Progenitor cell of endocrine pancreas (in vitro differentiated cells): ENCODE data around the gene TAX1BP1. TPM values are rescaled to one million over a fixed set of nuclear protein-coding genes. Genes with fewer than 3 reads are reported as not detected.

Experiments used
- DNase-seq: peaks from one replicate; pipeline ENCODE4 v3.0.0; 2021; ENCODE audit warnings: low spot score; ENCODE audit not compliant: unreplicated experiment
- H3K27ac Mint-ChIP-seq: 2 replicates; pipeline ENCODE4 v1.8.0; 2021; ENCODE audit warnings: mild to moderate bottlenecking, moderate library complexity, mixed read lengths
- H3K27me3 Mint-ChIP-seq: 2 replicates; pipeline ENCODE4 v1.8.0; 2021; ENCODE audit warnings: mixed read lengths
- H3K36me3 Mint-ChIP-seq: 2 replicates; pipeline ENCODE4 v1.8.0; 2022; ENCODE audit warnings: mixed read lengths; ENCODE audit not compliant: insufficient read depth
- H3K4me1 Mint-ChIP-seq: 2 replicates; pipeline ENCODE4 v1.8.0; 2021; ENCODE audit warnings: low read depth, mixed read lengths
- H3K4me3 Mint-ChIP-seq: 2 replicates; pipeline ENCODE4 v1.8.0; 2021; ENCODE audit warnings: low read depth, mild to moderate bottlenecking, moderate library complexity, mixed read lengths
- H3K9me3 Mint-ChIP-seq: 2 replicates; pipeline ENCODE4 v1.8.0; 2021; ENCODE audit warnings: low read depth, mixed read lengths
- long read RNA-seq: library from polyadenylated mRNA; unstranded; transcript quantifications from one replicate; pipeline ENCODE4 v2.0.0, GENCODE V29; 2020
- total RNA-seq: library from RNA; stranded (reverse); gene quantifications from 2 replicates; pipeline ENCODE4 v1.2.1, GENCODE V29; 2021
- TF ChIP-seq, protein P1 (sequence below): fragments of 200-600 bp; sonication (generic); IDR thresholded peaks from one replicate; pipeline ENCODE4 v1.5.0; 2021; ENCODE audit warnings: antibody characterized with exemption, mild to moderate bottlenecking; ENCODE audit not compliant: unreplicated experiment

Gene TAX1BP1
- 98.1 and 101 TPM in 2 replicates for total RNA-seq
- long read RNA-seq, transcript TAX1BP1-202 (17 exons, 2,892 nt) = minor isoform, 23 of 239 reads
- long read RNA-seq, transcript TAX1BP1-201 (17 exons, 2,478 nt) = major isoform, 58 of 239 reads
- long read RNA-seq, partial matches to known transcripts = 129 of 239 reads
- long read RNA-seq, other reads (novel, unspliced or antisense) = 29 of 239 reads

DNA sequence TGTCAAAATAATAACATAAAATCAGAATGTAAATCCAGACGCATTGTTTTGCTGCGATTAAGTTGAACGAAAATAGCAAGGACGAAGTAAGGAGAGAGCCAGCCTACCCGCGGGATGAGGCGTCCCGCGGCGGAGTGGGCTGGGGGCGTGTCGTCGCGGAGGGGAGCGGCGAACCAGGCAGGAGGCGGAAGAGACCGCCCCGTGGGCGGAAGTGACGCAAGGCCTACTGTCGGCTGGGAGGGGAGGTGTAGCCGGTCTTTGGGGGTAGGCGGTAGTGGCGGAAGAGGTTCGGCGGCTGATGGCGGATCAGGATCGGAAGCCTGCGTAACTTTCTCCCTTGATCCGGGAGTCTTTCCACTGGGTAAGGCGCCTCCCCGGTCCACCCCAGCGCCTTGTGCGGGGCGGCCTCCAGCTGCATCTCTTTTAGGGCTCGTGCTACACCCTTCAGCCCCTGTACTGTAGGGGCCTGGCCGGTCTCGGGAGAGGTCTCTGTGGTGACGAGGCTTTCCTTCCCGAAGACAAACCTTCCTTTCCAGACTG, at the start of gene TAX1BP1:
Gene TAX1BP1, plus strand, starts transcription at position 254 of the 540 bp plus-strand sequence. CDS start 8,363 bp downstream, outside the sequence.
- Mint-ChIP-seq H3K4me1 (peaks cover 45% of the 10 kb centered on the region), H3K9me3 (no peaks in the 10 kb centered on the region), H3K27ac (peak within 1 kb of the TSS; percentile 99), H3K27me3 (no peaks in the 10 kb centered on the region), H3K4me3 (peak within 1 kb of the TSS; percentile 94), H3K36me3 (no peaks in the 10 kb centered on the region)
- peak; percentile 82 for DNase-seq
- TF ChIP-seq, protein P1, sequence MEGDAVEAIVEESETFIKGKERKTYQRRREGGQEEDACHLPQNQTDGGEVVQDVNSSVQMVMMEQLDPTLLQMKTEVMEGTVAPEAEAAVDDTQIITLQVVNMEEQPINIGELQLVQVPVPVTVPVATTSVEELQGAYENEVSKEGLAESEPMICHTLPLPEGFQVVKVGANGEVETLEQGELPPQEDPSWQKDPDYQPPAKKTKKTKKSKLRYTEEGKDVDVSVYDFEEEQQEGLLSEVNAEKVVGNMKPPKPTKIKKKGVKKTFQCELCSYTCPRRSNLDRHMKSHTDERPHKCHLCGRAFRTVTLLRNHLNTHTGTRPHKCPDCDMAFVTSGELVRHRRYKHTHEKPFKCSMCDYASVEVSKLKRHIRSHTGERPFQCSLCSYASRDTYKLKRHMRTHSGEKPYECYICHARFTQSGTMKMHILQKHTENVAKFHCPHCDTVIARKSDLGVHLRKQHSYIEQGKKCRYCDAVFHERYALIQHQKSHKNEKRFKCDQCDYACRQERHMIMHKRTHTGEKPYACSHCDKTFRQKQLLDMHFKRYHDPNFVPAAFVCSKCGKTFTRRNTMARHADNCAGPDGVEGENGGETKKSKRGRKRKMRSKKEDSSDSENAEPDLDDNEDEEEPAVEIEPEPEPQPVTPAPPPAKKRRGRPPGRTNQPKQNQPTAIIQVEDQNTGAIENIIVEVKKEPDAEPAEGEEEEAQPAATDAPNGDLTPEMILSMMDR = no peak

DNA sequence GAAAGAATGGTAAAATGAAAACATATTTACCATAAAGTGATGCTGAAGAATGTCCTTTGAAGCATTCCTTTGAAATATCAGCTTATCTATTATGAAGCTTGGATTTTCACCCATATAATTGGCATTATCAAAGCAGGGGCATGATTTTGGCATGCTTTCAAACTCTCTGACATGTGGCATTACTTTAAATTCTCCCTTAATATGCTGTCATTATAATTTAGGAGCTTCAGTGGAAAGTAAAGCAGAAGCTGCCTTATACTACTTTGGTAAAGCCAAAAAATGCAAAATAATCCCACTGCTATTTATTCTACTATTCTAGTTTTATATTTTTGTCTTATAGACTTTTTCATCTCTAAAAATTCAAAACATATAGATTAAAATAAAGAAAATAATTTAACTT, 49.3 kb upstream of the TAX1BP1 start:
- peaks cover 3% of the 10 kb centered on the region for H3K27me3 Mint-ChIP-seq
- TF ChIP-seq, protein P1 = no peak

DNA sequence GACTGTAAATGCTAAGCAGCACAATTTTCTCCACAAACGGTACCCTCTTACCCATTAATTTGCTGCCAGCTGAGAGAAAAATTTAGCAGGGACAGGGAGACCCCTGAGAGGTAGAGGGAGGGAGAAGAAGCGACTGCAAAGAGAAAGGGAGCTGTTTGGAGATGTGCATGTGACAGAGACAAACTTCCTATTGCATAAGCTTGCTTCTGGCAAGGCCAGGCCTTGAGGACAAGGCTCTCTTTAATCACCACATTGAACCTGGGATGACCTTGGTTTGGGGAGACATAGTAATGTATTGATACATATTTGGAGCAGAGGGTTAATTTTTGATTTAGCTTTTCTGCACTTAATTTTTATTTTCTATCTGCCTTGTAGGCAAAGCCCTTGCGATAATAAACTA, 46.2 kb upstream of the TAX1BP1 start:
- Mint-ChIP-seq H3K36me3 (no peaks in the 10 kb centered on the region), H3K27ac (no peak overlapping the region), H3K4me1 (peaks cover 6% of the 10 kb centered on the region), H3K27me3 (peaks cover 3% of the 10 kb centered on the region), H3K4me3 (no peak overlapping the region), H3K9me3 (no peaks in the 10 kb centered on the region)
- no peak for DNase-seq
- TF ChIP-seq, protein P1 = no peak

More for the DNA sequence above, 49.3 kb upstream of the TAX1BP1 start:
- H3K9me3 Mint-ChIP-seq = no peaks in the 10 kb centered on the region
- peaks cover 6% of the 10 kb centered on the region for H3K4me1 Mint-ChIP-seq
- H3K36me3 Mint-ChIP-seq = no peaks in the 10 kb centered on the region
- DNase-seq = no peak
- no peak overlapping the region for H3K4me3 Mint-ChIP-seq
- no peak overlapping the region for H3K27ac Mint-ChIP-seq

DNA sequence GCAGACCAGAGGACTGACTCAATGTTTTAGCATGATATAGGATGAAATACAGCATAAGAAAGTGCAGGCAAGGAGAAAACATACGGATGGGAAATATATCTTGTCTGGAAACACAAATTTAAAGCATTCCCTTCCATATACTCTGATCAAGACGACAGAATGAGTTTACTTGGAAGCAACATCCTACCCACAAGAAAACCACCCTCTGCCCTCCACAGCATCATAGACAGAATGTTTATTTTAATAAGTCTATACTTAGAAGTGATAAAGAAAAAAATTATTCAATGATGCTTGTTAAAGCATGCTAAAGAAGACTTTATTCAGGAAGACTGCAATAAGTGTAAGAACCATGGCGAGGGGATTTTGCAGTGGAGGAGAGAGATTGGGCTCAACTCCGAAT, 44.9 kb upstream of the TAX1BP1 start:
- DNase-seq = no peak
- H3K9me3 Mint-ChIP-seq = no peaks in the 10 kb centered on the region
- TF ChIP-seq, protein P1 = no peak
- H3K4me3 Mint-ChIP-seq = no peak overlapping the region
- peaks cover 3% of the 10 kb centered on the region for H3K27me3 Mint-ChIP-seq
- no peak overlapping the region for H3K27ac Mint-ChIP-seq
- peaks cover 6% of the 10 kb centered on the region for H3K4me1 Mint-ChIP-seq
- H3K36me3 Mint-ChIP-seq = no peaks in the 10 kb centered on the region

DNA sequence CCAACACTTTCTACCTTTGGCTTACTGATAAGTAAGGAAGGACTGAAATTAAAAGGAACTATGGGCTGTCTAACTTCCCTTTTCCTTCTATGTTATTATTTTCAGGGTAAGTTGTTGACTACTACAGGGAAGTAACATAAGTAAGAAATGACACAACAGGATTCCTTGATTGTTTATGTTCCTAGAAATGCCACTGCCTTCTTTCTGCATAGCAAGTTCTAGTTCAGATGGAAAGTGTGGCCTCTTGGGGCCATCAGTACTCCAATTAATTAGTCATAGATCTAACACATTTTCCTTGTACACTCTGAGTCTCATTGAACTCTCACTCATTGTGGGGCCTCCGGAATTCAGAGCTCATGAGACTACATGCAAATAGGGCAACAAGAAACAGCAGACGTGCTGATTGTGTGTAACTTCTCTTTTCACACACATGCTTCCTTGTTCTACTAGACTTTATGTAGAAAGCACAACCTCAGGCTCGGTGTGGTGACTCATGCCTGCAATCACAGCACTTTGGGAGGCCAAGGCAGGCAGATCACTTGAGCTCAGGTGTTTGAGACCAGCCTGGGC, 42.0 kb upstream of the TAX1BP1 start:
- no peaks in the 10 kb centered on the region for H3K36me3 Mint-ChIP-seq
- H3K27ac Mint-ChIP-seq = no peak overlapping the region
- no peak overlapping the region for H3K4me3 Mint-ChIP-seq

More for the DNA sequence above, 42.0 kb upstream of the TAX1BP1 start:
- peaks cover 3% of the 10 kb centered on the region for H3K27me3 Mint-ChIP-seq
- no peak for DNase-seq
- TF ChIP-seq, protein P1 = no peak
- peaks cover 9% of the 10 kb centered on the region for H3K4me1 Mint-ChIP-seq
- no peaks in the 10 kb centered on the region for H3K9me3 Mint-ChIP-seq
